Activated CD8-positive, alpha-beta memory T cell treated with anti-CD3 and anti-CD28 coated beads for 48 hours (primary cell): Measurements from ENCODE around the gene RELN.

Experiments used
- DNase-seq, 3 experiments: peaks; one replicate each; pipeline ENCODE4 v3.0.0-alpha.2; 2020; ENCODE audit warnings: low read depth in 2 of 3, low spot score in 2 of 3

Gene RELN

GRCh38 chr7:103727982-103728610 is 261.4 kb downstream of the RELN start:
- DNase-seq: no peak

GRCh38 chr7:103719070-103719469 is 270.4 kb downstream of the RELN start:
- DNase-seq: no peak

GRCh38 chr7:103718482-103719061 is 270.9 kb downstream of the RELN start:
- no peak for DNase-seq

- DNase-seq: no peak
Observed at GRCh38 chr7:103717574-103717973, 271.9 kb downstream of the RELN start.

- no peak for DNase-seq
Observed at GRCh38 chr7:103715376-103716120, 273.9 kb downstream of the RELN start.

GRCh38 chr7:103714376-103714927 is 275.0 kb downstream of the RELN start:
- DNase-seq: no peak

GRCh38 chr7:103712991-103713778 is 276.3 kb downstream of the RELN start:
- DNase-seq: no peak

GRCh38 chr7:103711413-103711812 is 278.0 kb downstream of the RELN start:
- no peak for DNase-seq

GRCh38 chr7:103710247-103710646 is 279.2 kb downstream of the RELN start:
- no peak for DNase-seq

- DNase-seq: no peak
Observed at GRCh38 chr7:103706805-103707204, 282.7 kb downstream of the RELN start.

GRCh38 chr7:103705542-103705941 is 283.9 kb downstream of the RELN start:
- no peak for DNase-seq

GRCh38 chr7:103704701-103705100 is 284.8 kb downstream of the RELN start:
- DNase-seq: no peak

- no peak for DNase-seq
Observed at GRCh38 chr7:103702982-103703381, 286.5 kb downstream of the RELN start.

- DNase-seq: no peak
Observed at GRCh38 chr7:103702454-103702853, 287.0 kb downstream of the RELN start.

GRCh38 chr7:103699032-103699431 is 290.4 kb downstream of the RELN start:
- DNase-seq: no peak

GRCh38 chr7:103698064-103698463 is 291.4 kb downstream of the RELN start:
- DNase-seq: no peak

GRCh38 chr7:103695521-103695920 is 293.9 kb downstream of the RELN start:
- DNase-seq: no peak

- DNase-seq: no peak
Observed at GRCh38 chr7:103694304-103694703, 295.2 kb downstream of the RELN start.

GRCh38 chr7:103691291-103691690 is 298.2 kb downstream of the RELN start:
- DNase-seq: no peak

- no peak for DNase-seq
Observed at GRCh38 chr7:103690242-103690974, 299.1 kb downstream of the RELN start.

- DNase-seq: no peak
Observed at GRCh38 chr7:103689255-103689654, 300.2 kb downstream of the RELN start.
